ENCODE results near the gene GNG12.

Gene GNG12

DNA sequence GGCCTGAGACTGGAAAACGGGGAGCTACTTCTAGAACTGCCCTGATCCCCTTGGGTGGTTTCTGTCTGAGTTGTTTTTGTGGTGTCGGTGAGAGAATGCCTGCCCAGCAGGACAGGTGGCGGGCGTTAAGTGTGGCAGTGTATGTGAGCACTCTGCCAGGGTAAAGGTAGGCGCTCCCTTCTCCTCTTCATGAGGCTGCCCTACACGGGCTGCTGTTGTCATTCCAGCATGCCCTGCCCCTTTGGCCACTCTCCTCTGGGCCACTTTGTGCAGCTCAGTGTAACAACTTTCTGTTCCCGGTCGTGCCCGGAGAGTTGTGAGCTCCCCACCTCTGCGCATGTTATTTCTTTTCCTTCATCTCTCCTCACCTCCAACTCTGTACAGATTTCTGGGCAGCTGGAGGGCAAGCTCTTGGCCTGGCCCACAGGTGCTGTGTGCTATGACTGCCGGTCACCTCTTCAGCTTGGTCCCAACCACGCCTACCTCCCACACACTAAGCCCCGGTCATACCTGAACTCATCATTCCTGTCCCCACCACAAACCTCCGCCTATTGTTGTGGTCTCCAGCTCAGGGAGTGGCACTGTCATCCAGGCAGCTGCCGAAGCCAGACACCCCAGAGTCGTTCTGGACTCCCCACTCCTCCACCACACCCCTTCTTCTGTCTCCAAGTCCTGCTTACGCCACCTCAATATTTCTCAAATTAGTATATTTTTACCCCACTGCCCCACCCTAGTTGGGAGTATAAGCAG is 79.3 kb downstream of the GNG12 start:
- H3K4me3 ChIP-seq (ENCODE audit: low read length) = no peak overlapping the region
- DNase-seq (ENCODE audit: low read depth) = no peak

DNA sequence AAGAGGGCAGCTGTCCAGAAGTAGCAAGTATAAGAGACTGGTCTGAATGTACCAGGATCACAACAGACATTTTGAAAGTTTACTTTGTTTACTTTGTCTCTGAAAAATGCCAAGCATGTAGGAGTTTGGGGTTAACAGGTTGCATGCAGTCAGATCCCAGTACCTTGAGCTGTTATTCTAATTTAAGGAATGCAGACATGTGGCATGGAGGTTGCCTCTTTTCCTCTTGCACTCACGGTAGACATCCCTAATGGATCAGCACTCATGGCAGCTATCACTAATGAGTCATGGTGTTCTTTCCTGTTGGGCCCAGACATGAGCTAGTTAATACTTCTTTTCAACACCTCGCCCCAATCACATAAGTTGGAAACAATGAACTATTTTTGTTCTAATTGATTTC is 81.0 kb downstream of the GNG12 start:
- no peak overlapping the region for H3K4me3 ChIP-seq (ENCODE audit: low read length)
- DNase-seq (ENCODE audit: low read depth) = no peak
- TF ChIP-seq, protein P1, sequence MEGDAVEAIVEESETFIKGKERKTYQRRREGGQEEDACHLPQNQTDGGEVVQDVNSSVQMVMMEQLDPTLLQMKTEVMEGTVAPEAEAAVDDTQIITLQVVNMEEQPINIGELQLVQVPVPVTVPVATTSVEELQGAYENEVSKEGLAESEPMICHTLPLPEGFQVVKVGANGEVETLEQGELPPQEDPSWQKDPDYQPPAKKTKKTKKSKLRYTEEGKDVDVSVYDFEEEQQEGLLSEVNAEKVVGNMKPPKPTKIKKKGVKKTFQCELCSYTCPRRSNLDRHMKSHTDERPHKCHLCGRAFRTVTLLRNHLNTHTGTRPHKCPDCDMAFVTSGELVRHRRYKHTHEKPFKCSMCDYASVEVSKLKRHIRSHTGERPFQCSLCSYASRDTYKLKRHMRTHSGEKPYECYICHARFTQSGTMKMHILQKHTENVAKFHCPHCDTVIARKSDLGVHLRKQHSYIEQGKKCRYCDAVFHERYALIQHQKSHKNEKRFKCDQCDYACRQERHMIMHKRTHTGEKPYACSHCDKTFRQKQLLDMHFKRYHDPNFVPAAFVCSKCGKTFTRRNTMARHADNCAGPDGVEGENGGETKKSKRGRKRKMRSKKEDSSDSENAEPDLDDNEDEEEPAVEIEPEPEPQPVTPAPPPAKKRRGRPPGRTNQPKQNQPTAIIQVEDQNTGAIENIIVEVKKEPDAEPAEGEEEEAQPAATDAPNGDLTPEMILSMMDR (conservative IDR thresholded peaks at IDR 0.05; ENCODE audit: low read depth, low read length) = no peak

More for the DNA sequence above, 79.3 kb downstream of the GNG12 start:
- TF ChIP-seq, protein P1 (conservative IDR thresholded peaks at IDR 0.05; ENCODE audit: low read depth, low read length) = no peak

DNA sequence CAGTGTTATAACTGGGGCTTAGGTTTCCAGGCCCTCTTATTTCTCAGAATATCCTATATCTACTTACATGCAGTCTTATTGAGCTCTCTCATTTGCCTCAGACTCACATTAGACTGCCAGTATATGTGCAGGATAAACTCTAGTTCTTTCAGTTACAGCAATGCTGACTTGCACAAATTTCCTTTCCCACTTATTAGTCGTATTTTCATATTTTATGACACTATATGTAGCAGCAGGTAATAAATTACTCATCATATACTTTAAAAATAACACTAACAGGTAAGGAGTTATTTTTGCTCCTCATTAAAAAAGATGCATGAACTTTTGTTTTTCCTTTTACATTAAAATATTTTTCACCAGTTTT is 82.6 kb downstream of the GNG12 start:
- DNase-seq (ENCODE audit: low read depth) = no peak
- TF ChIP-seq, protein P1 (conservative IDR thresholded peaks at IDR 0.05; ENCODE audit: low read depth, low read length) = no peak
- no peak overlapping the region for H3K4me3 ChIP-seq (ENCODE audit: low read length)

DNA sequence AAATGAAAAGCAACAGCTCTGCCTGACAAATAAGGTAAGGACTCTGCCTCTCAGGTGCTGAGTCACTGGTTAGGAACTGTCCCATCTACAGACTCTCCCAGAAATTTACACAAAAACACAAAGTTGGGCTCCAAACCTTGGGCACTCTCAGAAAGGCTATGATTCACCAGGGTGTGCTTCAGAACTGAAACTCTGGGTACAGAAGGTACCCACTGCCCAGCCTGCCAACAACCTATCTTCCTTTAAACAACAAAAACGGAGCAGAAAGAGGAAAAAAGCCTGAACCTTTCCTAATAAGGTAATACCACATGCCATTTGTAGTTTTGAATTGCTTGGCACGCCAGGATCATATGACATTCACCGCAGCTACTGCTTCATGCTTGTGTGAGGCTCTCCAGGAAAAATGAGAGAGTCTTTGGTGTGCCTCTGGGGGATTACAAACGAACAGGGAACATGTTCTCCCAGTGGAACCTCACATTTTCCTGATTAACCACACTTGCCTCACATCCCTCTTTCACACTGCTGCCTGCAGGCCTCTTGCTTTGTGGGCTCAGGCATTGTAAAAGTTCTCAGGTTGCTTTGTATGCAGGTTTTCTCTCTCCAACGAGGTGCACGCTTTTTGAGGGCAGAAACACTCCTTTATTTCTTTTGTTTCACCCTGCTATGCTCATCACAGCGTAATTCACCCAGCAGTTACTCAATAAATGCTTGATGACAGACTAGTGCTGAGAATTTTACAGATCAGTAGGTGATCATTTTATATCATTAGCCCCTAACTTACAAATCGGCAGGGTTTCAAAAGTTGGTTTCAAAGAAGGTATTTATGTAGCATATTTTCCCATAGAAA is 83.2 kb downstream of the GNG12 start:
- DNase-seq (ENCODE audit: low read depth) = peak; percentile 77
- TF ChIP-seq, protein P1 (conservative IDR thresholded peaks at IDR 0.05; ENCODE audit: low read depth, low read length) = no peak
- no peak overlapping the region for H3K4me3 ChIP-seq (ENCODE audit: low read length)

DNA sequence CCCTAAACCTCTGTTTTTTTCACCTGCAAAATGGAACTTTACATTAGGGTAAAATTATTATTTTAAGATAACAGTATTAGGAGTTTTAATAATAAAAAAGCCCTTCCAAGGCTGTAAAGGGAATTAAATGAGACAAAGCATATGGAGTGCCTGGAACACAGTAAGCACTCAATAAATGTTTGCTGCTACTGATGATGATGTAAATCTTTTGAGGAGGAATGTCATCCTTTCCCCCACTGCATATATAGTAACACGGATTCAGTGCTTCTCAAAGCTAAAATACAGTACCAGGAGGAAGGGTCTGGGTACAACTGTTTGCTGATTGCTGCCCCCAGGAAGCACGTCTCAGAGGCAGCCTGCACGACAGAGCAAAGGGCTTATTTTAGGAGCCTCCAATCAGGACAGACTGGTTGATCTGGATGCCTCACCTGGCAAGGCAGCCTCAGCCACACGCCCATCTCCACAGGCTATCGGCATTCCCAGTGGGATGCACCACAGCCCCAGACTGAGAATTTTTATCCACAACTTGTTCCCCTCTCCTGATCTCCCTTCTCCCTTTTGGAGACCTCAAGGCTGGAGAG is 83.9 kb downstream of the GNG12 start:
- TF ChIP-seq, protein P1 (conservative IDR thresholded peaks at IDR 0.05; ENCODE audit: low read depth, low read length) = no peak
- H3K4me3 ChIP-seq (ENCODE audit: low read length) = no peak overlapping the region
- no peak for DNase-seq (ENCODE audit: low read depth)

DNA sequence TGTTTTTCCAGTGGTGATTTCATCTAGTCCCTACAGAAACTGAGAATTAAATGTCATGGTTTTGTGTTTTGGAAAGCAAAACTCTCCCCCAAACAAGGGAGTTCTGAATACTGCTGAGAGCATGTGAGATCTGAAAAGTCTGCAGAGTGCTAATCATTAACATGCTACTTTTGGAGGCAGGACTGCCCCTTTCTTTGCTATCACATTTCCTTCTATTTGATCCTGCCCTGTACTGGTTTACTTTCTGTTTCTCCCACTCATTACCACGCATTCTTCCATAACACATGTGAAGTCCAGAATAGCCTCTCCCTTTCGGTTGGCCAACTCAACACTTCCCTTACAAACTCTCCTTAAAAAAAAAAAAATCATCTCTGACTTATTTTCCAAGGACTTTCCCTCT is 84.6 kb downstream of the GNG12 start:
- no peak for DNase-seq (ENCODE audit: low read depth)
- H3K4me3 ChIP-seq (ENCODE audit: low read length) = no peak overlapping the region
- TF ChIP-seq, protein P1 (conservative IDR thresholded peaks at IDR 0.05; ENCODE audit: low read depth, low read length) = no peak

All from retinal pigment epithelial cell (primary cell).